Activated CD4-positive, alpha-beta T cell treated with anti-CD3 and anti-CD28 coated beads, Interleukin-2, amount 50 U/mL, for 48 hours (primary cell): ENCODE data around the gene PLEKHM2.
"Not testable (repeated sequence)": the region's sequence is repeated elsewhere in the genome, so short reads cannot be mapped to it uniquely, and the experiment has no call there.

Source experiments
- DNase-seq, 2 experiments: peaks; one replicate each; pipeline ENCODE4 v3.0.0-alpha.2; 2020

PLEKHM2 gene, protein sequence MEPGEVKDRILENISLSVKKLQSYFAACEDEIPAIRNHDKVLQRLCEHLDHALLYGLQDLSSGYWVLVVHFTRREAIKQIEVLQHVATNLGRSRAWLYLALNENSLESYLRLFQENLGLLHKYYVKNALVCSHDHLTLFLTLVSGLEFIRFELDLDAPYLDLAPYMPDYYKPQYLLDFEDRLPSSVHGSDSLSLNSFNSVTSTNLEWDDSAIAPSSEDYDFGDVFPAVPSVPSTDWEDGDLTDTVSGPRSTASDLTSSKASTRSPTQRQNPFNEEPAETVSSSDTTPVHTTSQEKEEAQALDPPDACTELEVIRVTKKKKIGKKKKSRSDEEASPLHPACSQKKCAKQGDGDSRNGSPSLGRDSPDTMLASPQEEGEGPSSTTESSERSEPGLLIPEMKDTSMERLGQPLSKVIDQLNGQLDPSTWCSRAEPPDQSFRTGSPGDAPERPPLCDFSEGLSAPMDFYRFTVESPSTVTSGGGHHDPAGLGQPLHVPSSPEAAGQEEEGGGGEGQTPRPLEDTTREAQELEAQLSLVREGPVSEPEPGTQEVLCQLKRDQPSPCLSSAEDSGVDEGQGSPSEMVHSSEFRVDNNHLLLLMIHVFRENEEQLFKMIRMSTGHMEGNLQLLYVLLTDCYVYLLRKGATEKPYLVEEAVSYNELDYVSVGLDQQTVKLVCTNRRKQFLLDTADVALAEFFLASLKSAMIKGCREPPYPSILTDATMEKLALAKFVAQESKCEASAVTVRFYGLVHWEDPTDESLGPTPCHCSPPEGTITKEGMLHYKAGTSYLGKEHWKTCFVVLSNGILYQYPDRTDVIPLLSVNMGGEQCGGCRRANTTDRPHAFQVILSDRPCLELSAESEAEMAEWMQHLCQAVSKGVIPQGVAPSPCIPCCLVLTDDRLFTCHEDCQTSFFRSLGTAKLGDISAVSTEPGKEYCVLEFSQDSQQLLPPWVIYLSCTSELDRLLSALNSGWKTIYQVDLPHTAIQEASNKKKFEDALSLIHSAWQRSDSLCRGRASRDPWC

GRCh38 chr1:15684042-15684461 is at the start of gene PLEKHM2:
PLEKHM2 (plus strand) TSS chr1:15684320; CDS start chr1:15684559, 239 bp downstream.
- DNase-seq, result peak; percentile 34 to 47

GRCh38 chr1:15636436-15636835 is 47.7 kb upstream of the PLEKHM2 start:
- DNase-seq, result no peak

DNA sequence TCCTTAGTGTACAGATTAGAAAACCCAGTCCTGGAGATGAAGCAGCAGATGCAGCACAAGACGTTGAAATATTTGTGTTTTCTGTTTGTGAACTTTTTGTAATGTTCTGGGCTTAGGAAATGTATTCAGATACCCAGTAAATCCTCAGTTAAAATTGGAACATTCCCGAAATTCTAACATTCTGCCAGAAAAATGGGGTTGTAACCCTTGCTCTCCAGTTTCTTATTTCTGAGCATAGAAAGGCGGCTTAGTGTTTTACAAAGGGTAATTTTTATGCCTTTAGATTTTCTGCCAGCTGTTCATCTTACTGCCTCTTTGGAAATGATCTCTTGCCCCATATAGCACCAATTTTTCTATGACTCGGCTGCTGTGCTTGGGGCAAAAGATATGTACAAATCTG is 46.3 kb upstream of the PLEKHM2 start:
- no peak for DNase-seq

DNA sequence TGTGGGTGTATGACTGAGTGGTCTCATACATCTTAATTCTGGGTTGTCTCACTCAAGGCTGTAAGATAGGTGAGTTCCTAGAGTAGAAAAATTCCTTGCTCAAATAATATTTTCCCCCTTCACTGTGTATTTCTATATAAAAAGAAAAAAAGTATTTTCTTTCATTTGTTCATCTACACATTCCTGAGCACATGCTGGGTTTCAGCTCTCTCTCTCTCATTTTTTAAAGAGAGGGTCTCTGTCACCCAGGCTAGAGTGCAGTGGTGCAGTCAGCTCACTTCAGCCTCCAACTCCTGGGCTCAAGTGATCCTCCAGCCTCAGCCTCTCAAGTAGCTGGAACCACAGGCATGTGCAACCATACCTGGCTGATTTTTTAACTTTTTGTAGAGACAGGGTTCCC is 44.9 kb upstream of the PLEKHM2 start:
- no peak for DNase-seq

- DNase-seq, result no peak
Observed at GRCh38 chr1:15639931-15640330, 44.2 kb upstream of the PLEKHM2 start.

- DNase-seq, result no peak
Observed at GRCh38 chr1:15640667-15641066, 43.5 kb upstream of the PLEKHM2 start.

GRCh38 chr1:15649937-15650336 is 34.2 kb upstream of the PLEKHM2 start:
- DNase-seq, result no peak

DNA sequence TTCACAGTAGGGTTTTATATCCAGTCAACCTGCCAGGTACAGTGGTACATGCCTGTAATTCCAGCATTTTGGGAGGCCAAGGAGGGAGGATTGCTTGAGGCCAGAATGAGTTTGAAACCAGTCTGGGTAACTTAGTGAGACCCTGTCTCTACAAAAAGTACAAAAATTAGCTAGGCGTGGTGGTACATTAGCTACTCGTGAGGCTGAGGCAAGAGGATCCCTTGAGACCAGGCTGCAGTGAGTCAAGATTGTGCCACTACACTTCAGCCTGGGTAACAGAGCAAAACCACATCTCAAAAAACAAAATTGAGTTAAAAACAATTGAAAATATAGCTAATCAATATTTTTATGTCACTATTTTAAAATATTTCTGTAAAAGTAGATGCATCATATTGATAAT is 33.7 kb upstream of the PLEKHM2 start:
- no peak for DNase-seq

DNA sequence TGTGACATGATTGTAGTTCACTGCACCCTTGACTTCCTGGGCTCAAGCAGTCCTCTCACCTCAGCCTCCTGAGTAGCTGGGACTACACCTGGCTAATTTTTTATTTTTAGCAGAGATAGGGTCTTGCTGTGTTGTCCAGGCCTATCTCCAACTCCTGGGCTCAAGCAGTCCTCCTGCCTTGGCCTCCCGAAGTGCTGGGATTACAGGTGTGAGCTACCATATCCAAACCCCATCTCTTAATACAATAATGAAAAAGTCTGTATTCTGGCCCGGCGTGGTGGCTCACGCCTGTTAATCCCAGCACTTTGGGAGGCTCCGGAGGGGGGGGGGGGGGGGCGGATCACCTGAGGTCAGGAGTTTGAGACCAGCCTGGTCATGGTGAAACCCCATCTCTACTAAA is 32.0 kb upstream of the PLEKHM2 start:
- DNase-seq, result not testable (repeated sequence)

DNA sequence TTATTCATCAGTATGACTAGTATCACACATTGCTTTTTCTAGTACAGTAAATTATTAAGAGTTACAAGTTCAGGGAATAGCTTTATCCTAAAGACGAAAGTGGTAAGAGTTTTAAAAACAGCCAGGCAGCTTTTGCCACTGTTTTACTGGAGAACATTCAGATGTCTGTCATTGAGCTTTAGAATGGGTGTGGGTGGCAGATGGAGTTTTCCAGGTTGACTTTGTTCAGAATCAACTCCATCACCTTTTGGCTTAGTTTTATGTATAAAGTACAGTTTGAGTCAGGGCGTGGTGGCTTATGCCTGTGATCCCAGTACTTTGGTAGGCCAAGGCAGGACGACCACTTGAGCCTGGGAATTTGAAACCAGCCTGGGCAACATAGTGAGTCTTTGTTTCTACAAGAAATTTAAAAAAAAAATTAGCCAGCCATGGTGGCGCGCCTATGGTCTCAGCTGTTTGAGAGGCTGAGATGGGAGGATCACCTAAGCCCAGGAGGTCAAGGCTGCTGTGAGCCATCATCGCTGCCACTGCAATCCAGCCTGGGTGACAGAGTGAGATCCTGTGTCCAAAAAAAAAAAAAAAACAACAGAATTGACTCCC is 29.9 kb upstream of the PLEKHM2 start:
- no peak for DNase-seq

DNA sequence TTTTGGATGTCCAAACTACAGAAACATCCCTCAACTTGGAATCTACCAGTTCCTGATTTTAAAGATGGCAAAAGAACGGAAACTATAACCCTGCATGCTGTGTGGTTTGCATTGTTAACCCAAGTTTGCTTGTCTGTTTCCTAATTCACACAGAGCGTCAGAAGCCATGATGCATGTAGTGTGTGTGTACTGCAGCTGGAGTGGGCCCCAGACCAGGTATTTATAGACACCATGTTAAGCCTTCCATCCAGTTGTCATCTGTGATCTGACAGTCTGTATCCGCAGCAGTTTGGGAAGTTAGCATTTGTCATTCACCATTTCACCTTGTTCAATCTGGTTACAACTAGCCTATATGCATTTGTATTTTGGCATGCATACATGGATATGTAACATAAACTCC is 27.7 kb upstream of the PLEKHM2 start:
- no peak for DNase-seq

DNA sequence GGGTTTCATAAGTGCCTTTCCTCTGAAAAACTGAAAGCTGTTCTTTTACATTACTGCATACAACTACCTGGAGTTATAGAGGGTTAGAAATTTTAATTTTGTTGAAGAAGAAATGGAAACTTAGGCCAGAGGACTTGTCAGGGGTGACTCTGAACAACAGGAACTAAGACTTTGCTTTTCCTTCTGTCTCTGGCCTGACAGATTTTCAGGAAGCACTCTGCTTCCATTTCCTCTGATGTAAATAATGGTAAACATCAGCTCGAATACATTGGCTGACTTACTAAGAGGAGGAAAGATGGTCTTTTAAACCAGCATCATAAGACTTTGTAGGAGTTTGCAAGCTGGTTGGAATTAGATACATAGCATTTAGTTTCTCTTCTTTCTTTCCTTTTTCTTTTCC is 27.1 kb upstream of the PLEKHM2 start:
- DNase-seq, result no peak

GRCh38 chr1:15660151-15660550 is 24.0 kb upstream of the PLEKHM2 start:
- no peak for DNase-seq

DNA sequence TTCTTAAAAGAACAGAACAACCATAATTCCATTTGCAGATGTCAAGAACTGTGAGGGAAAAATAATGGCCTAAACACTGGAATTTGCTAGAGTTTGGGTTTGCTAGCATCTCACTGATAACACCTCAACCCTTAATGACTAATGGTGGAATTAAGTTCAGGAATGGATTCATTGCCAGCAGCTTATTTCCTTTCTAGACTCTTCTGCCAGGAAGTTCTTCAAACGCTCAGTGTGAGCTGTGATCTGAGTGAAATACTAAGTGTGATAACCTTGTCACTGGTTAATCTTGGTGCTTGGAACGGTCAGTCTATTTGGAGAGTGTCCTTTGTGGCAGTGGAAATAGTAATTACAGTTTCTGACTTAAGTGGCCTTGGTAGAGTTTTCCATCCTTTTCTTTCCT is 21.6 kb upstream of the PLEKHM2 start:
- no peak for DNase-seq

- no peak for DNase-seq
Observed at GRCh38 chr1:15663925-15664324, 20.2 kb upstream of the PLEKHM2 start.

DNA sequence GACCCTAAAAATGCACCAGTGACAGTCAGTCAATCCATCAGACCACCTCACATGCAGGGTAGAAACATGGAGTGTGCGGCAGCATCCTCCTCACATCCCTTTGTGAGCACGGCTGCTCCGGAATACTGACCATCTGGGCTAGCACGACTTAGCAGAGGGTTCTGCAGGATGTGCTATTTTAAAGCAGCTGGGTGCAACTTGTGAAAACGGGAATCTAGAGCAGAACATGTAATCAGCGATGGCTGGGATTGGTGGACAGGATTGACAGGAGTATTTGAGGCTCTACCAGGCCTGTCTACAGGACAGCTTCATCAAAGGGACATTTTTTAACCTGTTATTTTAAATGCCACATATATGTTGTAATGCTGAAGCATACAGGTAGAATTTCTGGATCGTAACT is 16.8 kb upstream of the PLEKHM2 start:
- no peak for DNase-seq

GRCh38 chr1:15668089-15668754 is 15.9 kb upstream of the PLEKHM2 start:
- no peak for DNase-seq

- DNase-seq, result no peak
Observed at GRCh38 chr1:15669074-15669473, 15.0 kb upstream of the PLEKHM2 start.

- no peak for DNase-seq
Observed at GRCh38 chr1:15669864-15670263, 14.3 kb upstream of the PLEKHM2 start.

GRCh38 chr1:15671430-15671829 is 12.7 kb upstream of the PLEKHM2 start:
- no peak for DNase-seq

DNA sequence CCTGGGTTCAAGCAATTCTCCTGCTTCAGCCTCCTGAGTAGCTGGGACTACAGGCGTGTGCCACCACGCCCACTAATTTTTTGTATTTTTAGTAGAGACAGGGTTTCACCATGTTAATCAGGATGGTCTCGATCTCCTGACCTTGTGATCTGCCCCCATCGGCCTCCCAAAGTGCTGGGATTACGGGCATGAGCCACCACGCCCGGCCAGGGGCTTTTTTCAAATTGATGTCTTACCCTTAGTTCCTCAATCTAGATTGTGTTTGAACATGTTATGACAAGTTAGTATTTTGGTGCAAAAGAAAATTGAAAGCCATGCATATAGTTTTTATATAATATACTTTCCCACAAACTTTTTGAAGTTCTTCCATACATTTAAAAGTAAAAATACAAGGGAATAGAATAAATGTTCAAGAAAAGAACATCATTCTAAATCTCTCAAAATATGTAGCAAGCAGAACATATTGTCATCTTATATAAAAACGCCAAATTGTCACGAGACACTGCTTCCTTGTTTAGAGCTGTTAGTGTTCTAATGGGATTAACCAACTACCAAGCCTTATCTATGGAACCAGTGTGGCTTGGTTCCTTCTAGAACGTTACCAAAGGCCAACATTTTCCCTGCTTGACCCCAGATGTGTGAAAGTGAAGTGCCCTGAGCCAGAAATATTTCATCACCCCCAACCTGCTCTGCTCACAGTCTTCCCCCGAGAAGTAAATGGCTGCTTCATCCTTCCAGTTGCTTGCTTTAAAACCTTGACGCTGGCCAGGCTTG is 9.5 kb upstream of the PLEKHM2 start:
- no peak for DNase-seq

- no peak for DNase-seq
Observed at GRCh38 chr1:15676010-15676409, 8.1 kb upstream of the PLEKHM2 start.
